ENCODE measurements around the gene MEGF8.

The MEGF8 gene

DNA sequence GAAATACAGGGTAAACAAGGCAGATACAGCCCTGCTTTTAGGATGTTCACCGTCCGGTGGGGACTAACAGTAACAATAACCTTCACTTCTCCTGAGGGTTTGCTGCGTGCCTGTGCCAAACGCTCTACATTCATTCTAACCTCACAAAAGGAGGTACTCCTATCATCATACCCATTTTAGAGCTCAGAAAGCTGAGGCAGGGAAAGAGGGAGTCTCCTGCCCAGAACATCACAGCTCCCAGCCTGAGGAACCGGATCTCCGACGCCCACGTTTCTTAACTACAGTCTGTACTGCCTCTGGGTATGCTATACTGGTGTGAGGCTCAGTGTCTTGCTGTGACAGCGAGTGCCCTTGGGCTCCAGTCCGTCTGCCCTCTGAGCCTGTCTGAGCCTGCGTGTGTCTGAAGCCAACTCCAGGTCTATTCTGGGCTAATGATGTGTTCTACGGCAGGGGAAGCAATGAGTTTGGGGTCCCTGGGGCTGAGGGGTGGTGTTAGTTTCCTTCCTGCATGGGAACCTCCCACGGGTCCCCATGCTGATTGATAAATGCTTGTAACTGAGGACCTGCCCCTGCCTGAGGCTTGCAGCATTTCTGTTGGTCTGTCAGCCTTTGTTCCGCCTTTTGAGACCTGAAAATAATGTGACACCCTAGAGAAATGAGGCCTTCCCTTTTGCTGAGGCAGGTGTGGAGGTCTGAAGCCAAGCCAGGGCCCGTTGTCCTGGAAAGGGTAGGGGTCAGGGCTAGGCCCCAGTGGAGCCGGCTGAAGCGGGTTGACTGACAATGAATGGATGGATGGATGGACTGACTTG lies 96.9 kb downstream of the MEGF8 start:
- peak in 1 of 3 experiments; percentile 60 for DNase-seq

DNA sequence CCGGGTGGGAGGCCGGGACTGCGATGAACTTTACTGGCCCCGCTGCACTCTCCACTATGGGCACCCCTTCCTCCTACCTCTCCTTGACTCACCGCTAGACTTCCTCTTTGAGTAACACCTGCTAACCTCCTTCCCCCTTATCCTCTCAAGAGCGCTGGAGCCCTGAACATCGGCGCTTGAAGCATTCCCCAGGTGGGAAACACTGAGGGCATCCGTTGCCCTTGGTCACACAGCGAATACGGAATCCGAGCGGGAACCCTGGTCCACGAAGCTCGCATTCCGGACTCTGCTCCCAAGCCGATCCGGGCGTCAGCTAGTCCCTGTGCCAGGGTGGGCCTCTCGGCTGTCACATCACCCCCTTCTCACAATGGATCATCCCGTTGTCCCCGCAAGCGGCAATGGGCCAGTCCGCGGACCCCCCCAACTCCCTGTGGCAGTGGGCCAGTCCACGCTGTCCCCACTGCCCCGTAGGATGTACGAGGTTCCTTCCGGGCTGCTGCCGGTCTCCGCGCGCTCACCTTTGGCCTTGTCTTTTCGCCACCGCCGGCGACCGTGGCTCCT lies 97.5 kb downstream of the MEGF8 start:
- peak; percentile 59 to 88 (median 88) for DNase-seq

DNA sequence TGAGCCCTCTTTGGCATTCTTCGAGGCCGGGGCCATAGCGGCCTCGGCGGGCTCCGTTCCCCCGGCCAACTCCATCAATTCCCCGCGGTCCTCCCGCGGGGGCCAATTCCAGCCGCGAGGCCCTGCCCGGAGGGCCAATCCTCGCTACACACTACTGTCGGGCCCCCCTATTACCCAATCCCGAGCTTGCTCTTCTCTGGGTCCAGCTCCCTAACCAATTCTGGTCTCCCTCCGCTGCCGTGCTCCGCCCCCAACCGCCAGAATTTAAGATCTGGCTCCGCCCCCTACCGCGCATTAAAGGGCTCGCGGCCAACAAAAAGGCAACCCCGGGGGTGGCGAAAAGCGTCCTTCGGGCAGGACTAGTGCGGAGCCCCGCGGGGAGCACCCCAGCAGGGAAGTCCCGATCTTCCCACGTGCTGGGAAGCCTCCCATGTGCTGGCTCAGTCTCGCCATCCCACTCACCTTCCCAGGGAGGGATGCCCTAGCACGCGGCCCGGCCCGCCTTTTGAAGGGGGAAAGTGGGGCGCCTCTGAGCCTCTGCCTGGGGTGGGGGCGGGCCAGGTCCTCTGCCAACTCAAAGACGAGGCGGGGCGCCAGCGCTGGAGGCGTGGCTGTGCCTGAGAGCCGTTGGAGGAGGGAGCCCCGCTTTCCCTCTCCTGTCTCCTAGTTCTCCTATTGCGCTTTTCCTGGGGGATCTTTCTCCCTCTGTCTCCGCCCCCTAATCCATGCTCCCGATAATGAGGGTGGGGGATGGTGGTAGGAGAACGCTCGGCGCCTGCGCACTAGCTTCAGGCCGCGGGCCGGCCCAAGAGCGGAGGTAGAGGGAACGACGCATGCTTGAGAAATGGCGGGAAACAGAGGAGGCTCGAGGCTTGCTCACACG lies 98.3 kb downstream of the MEGF8 start:
- DNase-seq: peak; percentile 90 to 95 (median 94)

DNA sequence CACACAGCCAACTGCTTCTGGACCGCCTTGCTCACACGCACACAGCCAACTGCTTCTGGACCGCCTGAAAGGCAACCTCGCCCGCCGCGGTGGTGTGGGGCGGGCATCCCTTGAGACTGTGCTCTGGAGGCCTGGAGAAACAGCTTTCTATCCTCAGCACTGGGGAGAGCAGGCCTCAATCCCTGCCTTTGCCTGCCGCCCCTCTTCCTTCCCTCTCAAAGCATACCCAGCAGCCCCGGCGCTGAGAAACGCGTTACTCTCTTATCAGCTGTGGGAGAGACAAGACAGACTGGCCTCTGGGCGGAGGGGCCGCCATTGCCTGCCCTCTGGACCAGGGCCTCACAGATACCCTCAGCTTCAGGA lies 98.9 kb downstream of the MEGF8 start:
- no peak for DNase-seq

DNA sequence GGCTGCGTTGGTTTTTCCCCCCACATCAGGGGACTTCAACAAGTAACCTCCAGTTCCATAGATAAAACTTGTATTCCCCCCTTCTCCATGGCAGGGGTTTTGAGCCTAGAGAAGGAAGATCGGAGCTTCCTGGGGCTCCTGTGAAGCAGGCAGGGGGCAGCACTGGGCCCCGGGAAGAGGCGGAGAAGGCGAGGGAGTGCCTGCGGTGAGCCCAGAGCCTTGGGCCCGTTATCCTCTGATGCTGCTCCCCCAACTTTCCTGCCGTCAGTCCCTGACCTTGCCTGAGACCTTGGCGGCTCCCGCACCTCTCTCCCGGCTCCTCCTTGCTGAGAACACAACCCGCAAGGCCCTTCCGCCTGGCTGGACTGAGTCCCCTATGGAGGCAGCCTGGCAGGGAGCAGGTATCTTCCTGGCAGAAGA lies 99.3 kb downstream of the MEGF8 start:
- DNase-seq: no peak

DNA sequence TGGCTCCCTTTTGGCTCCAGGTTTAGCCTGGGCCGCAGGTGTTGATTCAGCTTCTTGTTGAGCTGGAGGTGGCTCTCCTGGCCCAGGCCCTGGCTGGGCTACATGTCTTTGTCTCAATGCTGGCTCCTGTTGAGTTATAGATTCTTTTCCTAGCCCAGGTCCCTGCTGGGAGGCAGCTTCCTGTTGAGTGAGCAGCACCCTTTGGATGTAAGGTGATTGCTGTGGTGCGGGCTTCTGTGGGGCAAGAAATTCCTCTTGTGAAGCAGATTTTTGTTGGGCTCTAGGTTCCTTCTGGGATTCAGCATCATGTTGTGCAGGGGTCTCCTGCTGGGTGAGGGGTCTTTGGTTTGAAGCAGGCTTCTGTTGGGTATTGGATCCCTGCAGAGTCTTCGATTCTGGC lies 101.2 kb downstream of the MEGF8 start:
- no peak for DNase-seq

DNA sequence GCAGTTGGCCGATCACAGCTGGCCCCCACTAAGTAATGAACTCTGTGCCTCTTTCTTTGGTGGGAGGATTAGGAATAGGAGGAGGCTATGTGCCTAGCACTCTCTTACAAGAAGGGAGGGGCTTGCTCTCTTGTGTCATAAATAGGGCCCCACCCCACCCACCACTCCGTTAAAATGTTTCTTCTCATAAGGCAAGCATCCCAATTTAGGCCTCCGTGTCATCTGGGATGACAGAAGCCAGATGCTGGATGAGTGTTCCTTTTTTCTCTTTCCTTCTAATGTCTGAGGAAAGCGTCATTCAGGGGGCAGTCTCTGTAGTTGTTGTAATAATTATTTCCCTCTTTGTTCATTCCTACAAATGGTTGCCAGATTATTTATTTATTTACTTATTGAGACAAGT lies 101.9 kb downstream of the MEGF8 start, which contains the start of gene LIPE:
TSS of gene LIPE (minus strand) at position 76 of the 400 bp plus-strand sequence. CDS start 239 bp downstream, outside the sequence.
- DNase-seq: no peak

Data from NCI-H1417 (cell line).